GM12864 (cell line): Measurements from ENCODE around the gene DYRK3.

Source experiments
- DNase-seq: peaks from one replicate; pipeline ENCODE4 v3.0.0-alpha.2; 2011; ENCODE audit warnings: low read depth
- H3K4me3 ChIP-seq: 2 replicates; pipeline ENCODE4 v1.5.1; 2011; ENCODE audit warnings: mild to moderate bottlenecking, low read depth, low read length, control low read depth
- CTCF ChIP-seq: IDR thresholded peaks from 2 replicates; pipeline ENCODE4 v1.5.1; 2011; ENCODE audit warnings: low read depth, mild to moderate bottlenecking, moderate library complexity, low read length, control low read depth, inconsistent platforms; ENCODE audit errors: missing control alignments

Gene DYRK3

GRCh38 chr1:206646504-206646903 lies 11.2 kb downstream of the DYRK3 start:
- no peak for TF ChIP-seq CTCF
- no peak overlapping the region for H3K4me3 ChIP-seq
- no peak for DNase-seq

GRCh38 chr1:206647224-206647623 lies 11.9 kb downstream of the DYRK3 start:
- no peak for TF ChIP-seq CTCF
- H3K4me3 ChIP-seq = no peak overlapping the region
- DNase-seq = no peak

- no peak for DNase-seq
- no peak for TF ChIP-seq CTCF
- no peak overlapping the region for H3K4me3 ChIP-seq
These were observed 14.1 kb downstream of the DYRK3 start for GRCh38 chr1:206649261-206649921.

- TF ChIP-seq CTCF = no peak
- no peak overlapping the region for H3K4me3 ChIP-seq
- DNase-seq = no peak
These were observed 15.7 kb downstream of the DYRK3 start for GRCh38 chr1:206651014-206651413.

- no peak for TF ChIP-seq CTCF
- H3K4me3 ChIP-seq = no peak overlapping the region
- DNase-seq = no peak
These were observed 16.9 kb downstream of the DYRK3 start for GRCh38 chr1:206651958-206652890.

GRCh38 chr1:206653715-206654459 lies 18.6 kb downstream of the DYRK3 start:
- H3K4me3 ChIP-seq = no peak overlapping the region
- no peak for TF ChIP-seq CTCF
- no peak for DNase-seq
